ENCODE measurements around the gene CACNG6.
A peak's percentile ranks its signal among the peaks of the same experiment; 100 is the strongest.

The CACNG6 gene

GRCh38 chr19:53951436-53951835 lies 40.0 kb upstream of the CACNG6 start:
- Histone ChIP-seq H3K36me3 (ENCODE audit: insufficient read depth, low read length) (no peaks in the 10 kb centered on the region), H3K9ac (ENCODE audit: insufficient read length) (no peak overlapping the region), H3K9me3 (ENCODE audit: low read depth, low read length) (no peaks in the 10 kb centered on the region), H3K27ac (no peak overlapping the region), H3K4me3 (no peak overlapping the region)
- TF ChIP-seq POLR2AphosphoS5 (IDR thresholded peaks at IDR 0.05; ENCODE audit: borderline replicate concordance, low read depth, low read length) (no peak), FOXP2 (optimal IDR thresholded peaks at IDR 0.05; ENCODE audit: control extremely low read depth, extremely low read length, insufficient read depth) (no peak), EZH2 (IDR thresholded peaks at IDR 0.05) (no peak)
- DNase-seq (ENCODE audit: low read depth, low spot score), result no peak

- Histone ChIP-seq H3K9ac (ENCODE audit: insufficient read length) (no peak overlapping the region), H3K4me3 (no peak overlapping the region), H3K27ac (no peak overlapping the region), H3K36me3 (ENCODE audit: insufficient read depth, low read length) (no peaks in the 10 kb centered on the region), H3K9me3 (ENCODE audit: low read depth, low read length) (no peaks in the 10 kb centered on the region)
- TF ChIP-seq FOXP2 (optimal IDR thresholded peaks at IDR 0.05; ENCODE audit: control extremely low read depth, extremely low read length, insufficient read depth) (no peak), POLR2AphosphoS5 (IDR thresholded peaks at IDR 0.05; ENCODE audit: borderline replicate concordance, low read depth, low read length) (no peak), EZH2 (IDR thresholded peaks at IDR 0.05) (no peak)
- no peak for DNase-seq (ENCODE audit: low read depth, low spot score)
These were observed 39.5 kb upstream of the CACNG6 start for GRCh38 chr19:53951947-53952346.

DNA sequence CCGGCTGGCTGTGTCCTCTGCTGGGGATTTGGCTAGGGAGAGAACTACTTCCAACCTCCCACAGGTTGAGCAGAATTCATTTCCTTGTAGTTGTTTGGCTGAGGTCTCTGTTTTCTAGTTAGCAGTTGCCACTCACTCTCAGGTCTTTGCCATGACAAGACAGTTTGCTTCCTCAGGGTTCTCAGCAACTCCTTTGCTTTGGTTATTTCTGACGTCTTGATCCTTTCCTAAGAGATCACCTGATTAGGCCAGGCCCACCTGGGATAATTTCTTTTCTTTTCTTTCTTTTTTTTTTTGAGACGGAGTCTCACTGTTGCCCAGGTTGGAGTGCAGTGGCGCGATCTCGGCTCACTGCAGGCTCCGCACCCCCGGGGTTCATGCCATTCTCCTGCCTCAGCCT lies 38.1 kb upstream of the CACNG6 start:
- TF ChIP-seq FOXP2 (optimal IDR thresholded peaks at IDR 0.05; ENCODE audit: control extremely low read depth, extremely low read length, insufficient read depth) (no peak), EZH2 (IDR thresholded peaks at IDR 0.05) (no peak), POLR2AphosphoS5 (IDR thresholded peaks at IDR 0.05; ENCODE audit: borderline replicate concordance, low read depth, low read length) (no peak)
- DNase-seq (ENCODE audit: low read depth, low spot score), result no peak
- no peaks in the 10 kb centered on the region for H3K36me3 ChIP-seq (ENCODE audit: insufficient read depth, low read length)
- no peak overlapping the region for H3K9ac ChIP-seq (ENCODE audit: insufficient read length)
- H3K4me3 ChIP-seq, result no peak overlapping the region
- H3K9me3 ChIP-seq (ENCODE audit: low read depth, low read length), result no peaks in the 10 kb centered on the region
- no peak overlapping the region for H3K27ac ChIP-seq

DNA sequence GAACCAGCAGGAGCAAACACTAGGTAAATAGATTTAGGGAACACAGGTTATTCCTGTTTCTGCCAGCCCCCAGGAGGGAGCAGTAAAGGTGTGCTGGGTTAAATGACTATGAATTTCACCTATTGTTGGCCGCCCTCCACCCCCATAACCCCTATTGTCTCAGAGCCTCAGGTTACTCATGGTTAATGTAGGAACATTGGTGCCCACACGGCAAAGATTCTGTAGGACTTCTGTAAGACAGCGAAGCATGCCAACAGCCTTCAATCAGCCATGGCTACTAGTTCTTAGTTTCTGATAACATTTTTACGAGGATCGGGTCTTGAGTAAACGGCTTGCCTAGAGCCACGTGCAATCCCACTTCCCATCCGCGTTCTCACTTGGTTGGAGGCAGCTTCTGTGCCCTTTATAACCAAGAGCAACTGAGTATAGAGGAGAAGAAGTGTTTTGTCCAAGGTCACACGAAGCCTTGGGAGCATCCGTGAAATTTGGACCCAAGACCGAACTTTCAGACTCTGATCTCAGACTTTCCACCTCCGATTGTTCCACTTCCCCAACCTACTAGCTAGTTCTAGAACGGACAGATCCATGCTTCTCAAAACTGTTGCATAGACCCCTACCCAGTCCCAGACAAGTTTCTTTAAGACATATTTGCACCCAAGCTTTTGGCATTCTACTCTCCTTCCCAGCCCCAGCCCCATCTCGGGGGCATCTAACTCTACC lies 33.8 kb upstream of the CACNG6 start:
- Histone ChIP-seq H3K4me3 (no peak overlapping the region), H3K36me3 (ENCODE audit: insufficient read depth, low read length) (no peaks in the 10 kb centered on the region), H3K9ac (ENCODE audit: insufficient read length) (no peak overlapping the region), H3K27ac (no peak overlapping the region), H3K9me3 (ENCODE audit: low read depth, low read length) (no peaks in the 10 kb centered on the region)
- TF ChIP-seq POLR2AphosphoS5 (IDR thresholded peaks at IDR 0.05; ENCODE audit: borderline replicate concordance, low read depth, low read length) (no peak), FOXP2 (optimal IDR thresholded peaks at IDR 0.05; ENCODE audit: control extremely low read depth, extremely low read length, insufficient read depth) (no peak), EZH2 (IDR thresholded peaks at IDR 0.05) (no peak)
- no peak for DNase-seq (ENCODE audit: low read depth, low spot score)

GRCh38 chr19:53958168-53958571 lies 33.3 kb upstream of the CACNG6 start:
- Histone ChIP-seq H3K4me3 (no peak overlapping the region), H3K9ac (ENCODE audit: insufficient read length) (no peak overlapping the region), H3K36me3 (ENCODE audit: insufficient read depth, low read length) (no peaks in the 10 kb centered on the region), H3K27ac (no peak overlapping the region), H3K9me3 (ENCODE audit: low read depth, low read length) (no peaks in the 10 kb centered on the region)
- TF ChIP-seq EZH2 (IDR thresholded peaks at IDR 0.05), result no peak
- TF ChIP-seq POLR2AphosphoS5 (IDR thresholded peaks at IDR 0.05; ENCODE audit: borderline replicate concordance, low read depth, low read length), result no peak
- DNase-seq (ENCODE audit: low read depth, low spot score), result no peak

DNA sequence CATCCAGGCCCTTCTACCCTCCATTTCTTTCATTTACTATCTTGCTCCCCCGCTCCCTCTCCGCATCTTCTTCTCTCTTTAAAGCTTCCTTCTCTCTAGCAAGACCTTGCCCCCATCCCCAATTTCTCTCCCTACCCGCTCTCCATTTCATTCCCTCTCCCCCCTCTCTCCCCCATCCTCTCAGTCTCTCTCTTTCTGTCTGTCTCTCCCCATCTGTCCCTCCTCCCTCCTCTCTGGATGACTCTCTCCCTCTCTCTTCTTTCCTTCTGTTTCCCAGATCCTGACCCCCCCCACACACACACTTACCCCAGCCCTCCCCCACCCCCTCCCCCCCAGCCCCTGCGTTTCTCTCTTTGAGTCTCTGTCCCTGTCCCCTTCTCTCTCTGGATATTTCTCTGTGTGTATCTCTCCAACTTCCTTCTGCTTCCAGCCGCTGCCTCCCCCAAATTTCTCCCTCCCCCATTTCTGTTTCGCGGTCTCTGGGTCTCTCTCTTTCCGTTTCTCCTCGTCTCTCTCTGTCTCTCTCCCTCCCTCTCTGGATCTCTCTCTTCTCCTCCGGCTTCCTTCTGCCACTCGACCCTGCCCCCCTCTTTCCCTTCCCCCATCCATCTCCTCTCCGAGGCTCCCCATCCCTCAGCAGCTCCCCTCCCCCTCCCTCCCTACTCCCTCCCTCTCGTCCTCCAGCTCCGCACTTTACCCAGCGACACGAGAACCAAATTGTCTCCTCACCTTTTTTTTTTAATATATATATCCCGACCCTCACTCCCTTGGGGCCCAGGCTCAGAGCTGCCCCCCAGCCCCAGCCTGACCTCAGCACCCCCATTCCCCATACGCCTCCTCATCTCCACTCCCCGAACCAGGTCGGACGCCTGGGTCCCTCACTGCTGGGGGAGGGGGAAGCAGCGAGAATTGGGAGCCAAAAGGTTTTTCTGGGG lies 32.3 kb upstream of the CACNG6 start:
- H3K27ac ChIP-seq, result no peak overlapping the region
- H3K9me3 ChIP-seq (ENCODE audit: low read depth, low read length), result no peaks in the 10 kb centered on the region
- no peaks in the 10 kb centered on the region for H3K36me3 ChIP-seq (ENCODE audit: insufficient read depth, low read length)
- H3K9ac ChIP-seq (ENCODE audit: insufficient read length), result no peak overlapping the region
- peak overlapping the region; percentile 38; the same call in 1 of the 2 replicates for H3K4me3 ChIP-seq
- no peak for DNase-seq (ENCODE audit: low read depth, low spot score)
- TF ChIP-seq EZH2 (IDR thresholded peaks at IDR 0.05) (no peak), POLR2AphosphoS5 (IDR thresholded peaks at IDR 0.05; ENCODE audit: borderline replicate concordance, low read depth, low read length) (no peak), FOXP2 (optimal IDR thresholded peaks at IDR 0.05; ENCODE audit: control extremely low read depth, extremely low read length, insufficient read depth) (no peak)

DNA sequence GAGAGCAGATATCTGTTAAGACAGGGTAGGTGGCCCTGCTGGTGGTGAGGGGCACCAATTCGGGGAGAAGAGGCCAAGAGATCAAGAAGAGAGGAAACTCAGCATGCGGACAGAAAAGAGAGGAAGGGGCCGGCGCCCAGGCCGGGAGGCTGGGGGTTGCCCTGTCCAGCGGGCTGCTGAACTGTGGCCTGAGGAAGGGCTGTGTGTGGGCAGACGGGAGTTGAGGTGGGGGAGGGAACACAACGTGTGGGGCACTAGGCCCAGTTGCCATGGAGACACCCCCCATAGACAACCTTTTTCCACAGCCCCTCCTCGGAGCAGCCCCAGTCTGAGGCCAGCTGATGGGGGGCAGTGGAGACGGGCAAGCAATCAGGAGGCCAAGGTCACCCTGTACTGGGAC lies 31.2 kb upstream of the CACNG6 start:
- H3K4me3 ChIP-seq, result no peak overlapping the region
- H3K36me3 ChIP-seq (ENCODE audit: insufficient read depth, low read length), result no peaks in the 10 kb centered on the region
- H3K9me3 ChIP-seq (ENCODE audit: low read depth, low read length), result no peaks in the 10 kb centered on the region
- no peak for TF ChIP-seq FOXP2 (optimal IDR thresholded peaks at IDR 0.05; ENCODE audit: control extremely low read depth, extremely low read length, insufficient read depth)
- no peak for TF ChIP-seq POLR2AphosphoS5 (IDR thresholded peaks at IDR 0.05; ENCODE audit: borderline replicate concordance, low read depth, low read length)
- TF ChIP-seq EZH2 (IDR thresholded peaks at IDR 0.05), result no peak
- DNase-seq (ENCODE audit: low read depth, low spot score), result no peak
- H3K9ac ChIP-seq (ENCODE audit: insufficient read length), result no peak overlapping the region
- H3K27ac ChIP-seq, result no peak overlapping the region

DNA sequence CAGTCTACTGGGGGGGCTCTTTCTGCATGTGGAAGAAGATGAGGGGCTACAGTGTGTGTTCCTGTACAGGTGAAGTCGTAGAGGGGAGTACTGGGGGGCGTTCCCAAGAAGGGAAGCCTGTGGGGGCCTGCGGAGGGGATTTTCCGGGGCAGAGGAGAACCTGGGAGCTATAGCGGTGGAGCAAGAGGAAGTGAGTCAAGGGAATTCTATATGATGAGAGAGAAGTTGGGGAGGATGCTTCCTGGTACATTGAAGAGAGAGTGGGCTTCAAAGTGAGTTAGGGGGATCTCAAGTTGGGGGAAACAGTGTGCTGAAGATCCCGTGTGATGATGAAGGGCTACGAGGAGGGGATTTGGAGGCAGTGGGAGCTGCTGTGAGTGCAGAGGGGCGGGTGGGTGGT lies 30.6 kb upstream of the CACNG6 start:
- no peak for DNase-seq (ENCODE audit: low read depth, low spot score)
- no peaks in the 10 kb centered on the region for H3K9me3 ChIP-seq (ENCODE audit: low read depth, low read length)
- no peaks in the 10 kb centered on the region for H3K36me3 ChIP-seq (ENCODE audit: insufficient read depth, low read length)
- TF ChIP-seq POLR2AphosphoS5 (IDR thresholded peaks at IDR 0.05; ENCODE audit: borderline replicate concordance, low read depth, low read length) (no peak), FOXP2 (optimal IDR thresholded peaks at IDR 0.05; ENCODE audit: control extremely low read depth, extremely low read length, insufficient read depth) (no peak), EZH2 (IDR thresholded peaks at IDR 0.05) (no peak)
- no peak overlapping the region for H3K9ac ChIP-seq (ENCODE audit: insufficient read length)
- H3K4me3 ChIP-seq, result peak overlapping the region; percentile 65; the same call in 1 of the 2 replicates
- H3K27ac ChIP-seq, result no peak overlapping the region
